ENCODE measurements around the gene PLEKHG2.

DNA sequence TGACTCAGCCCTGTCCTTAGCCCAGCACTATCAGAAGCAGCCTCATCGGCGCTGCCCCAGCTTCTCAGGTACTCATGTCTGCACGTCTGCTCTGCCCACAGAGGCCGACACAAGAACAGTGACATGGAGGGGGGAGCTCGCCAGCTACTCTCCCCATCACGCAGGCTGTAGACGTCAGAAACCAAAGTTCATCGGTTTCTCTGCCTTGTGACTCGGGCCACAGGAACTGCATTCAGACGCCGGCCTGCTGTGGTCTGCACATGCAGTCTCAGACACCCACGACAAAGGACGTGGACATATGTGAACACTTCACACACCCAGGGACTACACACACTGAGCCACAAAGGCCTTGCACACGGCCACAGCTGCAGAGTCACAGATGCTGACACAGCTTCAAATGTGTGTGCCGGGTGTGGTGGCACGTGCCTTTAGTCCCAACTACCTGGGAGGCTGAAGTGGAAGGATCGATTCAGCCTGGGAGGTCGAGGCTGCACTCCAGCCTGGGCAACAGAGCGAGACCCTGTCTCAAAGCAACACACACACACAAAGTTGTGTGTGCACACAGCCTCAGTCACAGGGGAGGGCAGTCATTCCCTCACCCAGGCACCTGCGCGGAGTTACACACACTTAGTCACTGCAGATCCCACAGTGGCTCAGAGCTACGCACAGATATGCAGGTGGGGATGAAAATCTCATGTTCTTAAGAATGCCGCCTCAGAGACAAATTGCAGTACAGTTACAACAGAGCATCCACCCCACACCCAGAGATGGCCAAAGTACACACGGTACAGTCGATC is 10.7 kb upstream of the PLEKHG2 start:
- TF ChIP-seq, protein P1, sequence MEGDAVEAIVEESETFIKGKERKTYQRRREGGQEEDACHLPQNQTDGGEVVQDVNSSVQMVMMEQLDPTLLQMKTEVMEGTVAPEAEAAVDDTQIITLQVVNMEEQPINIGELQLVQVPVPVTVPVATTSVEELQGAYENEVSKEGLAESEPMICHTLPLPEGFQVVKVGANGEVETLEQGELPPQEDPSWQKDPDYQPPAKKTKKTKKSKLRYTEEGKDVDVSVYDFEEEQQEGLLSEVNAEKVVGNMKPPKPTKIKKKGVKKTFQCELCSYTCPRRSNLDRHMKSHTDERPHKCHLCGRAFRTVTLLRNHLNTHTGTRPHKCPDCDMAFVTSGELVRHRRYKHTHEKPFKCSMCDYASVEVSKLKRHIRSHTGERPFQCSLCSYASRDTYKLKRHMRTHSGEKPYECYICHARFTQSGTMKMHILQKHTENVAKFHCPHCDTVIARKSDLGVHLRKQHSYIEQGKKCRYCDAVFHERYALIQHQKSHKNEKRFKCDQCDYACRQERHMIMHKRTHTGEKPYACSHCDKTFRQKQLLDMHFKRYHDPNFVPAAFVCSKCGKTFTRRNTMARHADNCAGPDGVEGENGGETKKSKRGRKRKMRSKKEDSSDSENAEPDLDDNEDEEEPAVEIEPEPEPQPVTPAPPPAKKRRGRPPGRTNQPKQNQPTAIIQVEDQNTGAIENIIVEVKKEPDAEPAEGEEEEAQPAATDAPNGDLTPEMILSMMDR (conservative IDR thresholded peaks at IDR 0.05; ENCODE audit: low read length), result no peak
- no peak for TF ChIP-seq EZH2phosphoT487 (IDR thresholded peaks at IDR 0.05; ENCODE audit: borderline replicate concordance)

Data from Loucy (cell line).